K562 (cell line): ENCODE measurements around the gene ZNF618. TPM values are rescaled to one million over a fixed set of nuclear protein-coding genes. Genes with fewer than 3 reads are reported as not detected.

Experiments
- ATAC-seq: fragments of 200-7000 bp; cut with Tn5 transposase; 3 replicates; pipeline ENCODE4 v1.9.1; 2020; ENCODE audit warnings: moderate library complexity
- BruUV-seq: library from RNA; stranded (reverse); fragments of 400-500 nt; replicated peaks from 2 replicates; lab custom pipeline; 2021; lab: Mats Ljungman, UMichigan
- CTCF ChIA-PET: fragments of 300-600 bp; formaldehyde crosslinking; extraction: SDS; loops from one replicate; lab custom pipeline; 2021; ENCODE audit warnings: low intra/inter-chr PET ratio; lab: Yijun Ruan, JAX
- POLR2A ChIA-PET: fragments of 300-600, 350-650 bp; sonication (Branson Sonifier 250); formaldehyde crosslinking; extraction: SDS; loops from one replicate; lab custom pipeline; 2021; ENCODE audit warnings: antibody characterized with exemption, inconsistent platforms; lab: Yijun Ruan, JAX
- DNase-seq, 4 experiments: peaks; one replicate each; pipeline versions ENCODE4 v3.0.0 to v3.0.0-alpha.2; 2011 to 2018; ENCODE audit warnings: low spot score in 3 of 4, mixed read lengths in 3 of 4; ENCODE audit errors: extremely low read depth in 1 of 4
- FAIRE-seq: peaks from 2 replicates; lab custom pipeline; 2011; peaks lifted over from hg19 to GRCh38; lab: Jason Lieb, UNC
- H2AFZ ChIP-seq: 2 replicates; pipeline ENCODE4 v1.6.0; 2011; ENCODE audit warnings: low read depth, low read length, control low read depth, inconsistent platforms
- H3K27ac ChIP-seq: fragments of 200-600 bp; 3 replicates; pipeline ENCODE4 v1.8.0; 2011; ENCODE audit warnings: low read depth, mild to moderate bottlenecking, control low read depth, inconsistent platforms, low read length, moderate library complexity, mixed read lengths; ENCODE audit errors: extremely low read depth
- H3K27me3 ChIP-seq, 2 experiments: fragments of 300-600 bp in 1 of 2; 2 replicates in 1 of 2; 3 replicates in 1 of 2; pipeline versions ENCODE4 v1.6.0 to v1.8.0; 2011; ENCODE audit warnings: inconsistent platforms in 2 of 2, low read length in 2 of 2, mild to moderate bottlenecking in 1 of 2, mixed read lengths in 1 of 2, moderate library complexity in 1 of 2; ENCODE audit not compliant: control insufficient read depth in 2 of 2, insufficient read depth in 2 of 2
- H3K36me3 ChIP-seq: fragments of 300-600 bp; 3 replicates; pipeline ENCODE4 v1.8.0; 2011; ENCODE audit warnings: mild to moderate bottlenecking, low read length, inconsistent platforms; ENCODE audit not compliant: control insufficient read depth, insufficient read depth
- H3K4me1 ChIP-seq, 2 experiments: fragments of 200-600 bp in 1 of 2; replicated peaks in 1 of 2; 2 replicates in 1 of 2; 3 replicates in 1 of 2; pipeline versions ENCODE4 v1.5.1 to v1.8.0; 2011; ENCODE audit warnings: inconsistent platforms in 2 of 2, low read length in 2 of 2, mild to moderate bottlenecking in 1 of 2, mixed read lengths in 1 of 2, moderate library complexity in 1 of 2; ENCODE audit not compliant: control insufficient read depth in 2 of 2, insufficient read depth in 2 of 2
- H3K4me2 ChIP-seq: 2 replicates; pipeline ENCODE4 v1.6.1; 2011; ENCODE audit warnings: low read length, control low read depth, inconsistent platforms, mixed read lengths; ENCODE audit not compliant: insufficient read depth
- H3K4me3 ChIP-seq: fragments of 200-600 bp; sonication (generic), shearing (Covaris generic); 2 replicates; pipeline ENCODE4 v1.5.1; 2016; ENCODE audit warnings: control low read depth, inconsistent platforms
- H3K79me2 ChIP-seq: fragments of 200-600 bp; 3 replicates; pipeline ENCODE4 v1.8.0; 2011; ENCODE audit warnings: low read length, inconsistent platforms; ENCODE audit not compliant: control insufficient read depth, insufficient read depth
- H3K9ac ChIP-seq, 2 experiments: 2 replicates each; pipeline versions ENCODE4 v1.6.0 to v1.6.1; 2011; ENCODE audit warnings: low read depth in 2 of 2, low read length in 2 of 2, control low read depth in 1 of 2, inconsistent platforms in 1 of 2, mild to moderate bottlenecking in 1 of 2, mixed read lengths in 1 of 2; ENCODE audit not compliant: insufficient read depth in 1 of 2
- H3K9me1 ChIP-seq: one replicate; pipeline ENCODE4 v1.6.0; 2011; ENCODE audit warnings: inconsistent platforms, mild to moderate bottlenecking, low read length, moderate library complexity; ENCODE audit not compliant: control insufficient read depth, insufficient read depth
- H3K9me3 ChIP-seq: replicated peaks from 2 replicates; pipeline ENCODE4 v1.5.1; 2011; ENCODE audit warnings: low read depth, low read length, inconsistent platforms; ENCODE audit not compliant: control insufficient read depth, insufficient read depth
- H4K20me1 ChIP-seq: replicated peaks from 2 replicates; pipeline ENCODE4 v1.6.1; 2011; ENCODE audit warnings: low read length, inconsistent platforms, mixed read lengths; ENCODE audit not compliant: control insufficient read depth, insufficient read depth
- GABPA ChIP-seq: fragments of 200-800 bp; sonication (Bioruptor generic); conservative IDR thresholded peaks from 2 replicates; pipeline ENCODE4 v1.6.1; 2016; ENCODE audit warnings: low read depth, missing genetic modification characterization, missing compliant biosample characterization
- JUN ChIP-seq, 2 experiments: sonication (generic) in 1 of 2; formaldehyde crosslinking in 1 of 2; IDR thresholded peaks; 2 replicates each; pipeline versions ENCODE4 v1.6.1 to v1.8.0; 2012 to 2022; ENCODE audit warnings: borderline replicate concordance in 2 of 2, mild to moderate bottlenecking in 2 of 2, improper control_type of control experiment in 1 of 2, low read depth in 1 of 2, low read length in 1 of 2, missing genetic modification reagents in 1 of 2
- PHB ChIP-seq: fragments of 250-450 bp; sonication (Bioruptor Pico); IDR thresholded peaks from 2 replicates; pipeline ENCODE4 v1.5.0; 2021
- SRSF3 ChIP-seq: fragments of 200-400 bp; formaldehyde crosslinking; IDR thresholded peaks from 2 replicates; pipeline ENCODE4 v1.6.1; 2016; ENCODE audit warnings: mild to moderate bottlenecking, low read length, moderate library complexity; ENCODE audit not compliant: insufficient read depth
- TAL1 ChIP-seq: fragments of 450-650 bp; IDR thresholded peaks from 2 replicates; pipeline ENCODE4 v1.6.1; 2016; ENCODE audit warnings: mild to moderate bottlenecking
- whole genome bisulfite sequencing: fragments of 100-300 bp; shearing (Covaris generic); methylation state at CpG from one replicate; pipeline ENCODE4 v1.1.6; 2016; ENCODE audit warnings: low coverage, mixed read lengths; ENCODE audit not compliant: insufficient coverage; ENCODE audit errors: missing lambda C conversion rate; 5-methylcytosine and 5-hydroxymethylcytosine counted together
- in situ Hi-C: fragments of 300-500 bp; cut with MboI; formaldehyde crosslinking; loops from 4 replicates; pipeline ENCODE4 v1.15.0; 2018; ENCODE audit warnings: inconsistent platforms, mixed read lengths
- intact Hi-C: fragments of 100-400 bp; cut with micrococcal nuclease; formaldehyde crosslinking; loops from 2 replicates; pipeline ENCODE4 v1.14.2; 2022
- polyA plus RNA-seq, 8 experiments: library from polyadenylated mRNA; depleted of rRNA in 4 of 8; stranded (reverse) in 5 of 8; unstranded in 3 of 8; fragments of >200 nt; fragmentation: Nextera tagmentation in 2 of 8; fragmentation: Illumina TruSeq in 1 of 8; extraction: Ambion mirVana in 2 of 8; extraction: Trizol in 1 of 8; gene quantifications; 2 replicates each; pipeline versions ENCODE4 v1.2.1 to v1.2.3, GENCODE V29; 2011 to 2014; ENCODE audit warnings: inconsistent platforms in 1 of 8, missing spikeins in 1 of 8
- total RNA-seq, 7 experiments: library from RNA; depleted of rRNA in 6 of 7; stranded (reverse); fragments of >200 nt in 6 of 7; fragmentation: Illumina TruSeq in 2 of 7; extraction: Trizol in 2 of 7; gene quantifications; 2 replicates each; pipeline versions ENCODE4 v1.2.1 to v1.2.3, GENCODE V29; 2011 to 2021; ENCODE audit warnings: low replicate concordance in 1 of 7
- TF ChIP-seq, protein P1 (sequence below): fragments of 450-650 bp; formaldehyde crosslinking; IDR thresholded peaks from 2 replicates; pipeline ENCODE4 v1.4.0; 2020; ENCODE audit warnings: mild to moderate bottlenecking, mixed read lengths

The ZNF618 gene
- total and polyA plus RNA-seq, 9 of the 15 experiments (the other 6 are each of a cell fraction or from before 2014, with no cell fraction given): 0.08 to 13.7 (median 3.4) TPM

DNA sequence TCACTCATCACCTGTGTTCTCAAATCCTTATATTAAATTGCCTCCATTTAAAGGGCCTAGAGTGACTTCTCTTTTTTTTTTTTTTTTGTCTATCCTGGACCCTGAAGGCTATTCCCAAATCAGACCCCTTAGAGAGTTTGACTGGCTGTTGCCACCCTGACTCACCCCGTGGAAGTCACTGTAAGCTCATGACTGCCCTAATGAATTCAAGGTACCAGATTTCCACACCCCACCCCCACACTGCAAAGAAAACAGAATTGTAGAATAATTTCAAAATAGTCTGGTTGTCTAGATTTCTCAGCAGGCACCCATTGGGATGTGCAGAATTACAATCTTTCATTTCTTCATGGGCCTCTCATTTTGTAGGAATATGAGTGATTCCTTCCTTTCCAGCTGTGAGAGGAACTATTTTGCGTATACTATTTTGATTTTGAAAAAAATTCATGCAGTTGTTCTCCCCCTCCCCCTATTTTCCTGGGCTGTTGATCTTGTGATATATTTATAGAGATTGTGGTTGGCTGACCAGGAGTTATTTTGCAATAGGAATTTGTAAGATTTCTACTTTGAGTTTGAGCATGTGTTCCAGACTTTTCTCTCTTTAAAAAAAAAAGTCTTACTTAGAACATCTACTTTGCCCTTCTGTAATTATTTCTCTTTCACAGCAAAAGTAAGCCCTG is 79.1 kb downstream of the ZNF618 start (continued):
- TF ChIP-seq JUN (IDR thresholded peaks at IDR 0.05; ENCODE audit: borderline replicate concordance, low read depth, low read length) (no peak), JUN (CRISPR knock-in tag; IDR thresholded peaks at IDR 0.05; ENCODE audit: borderline replicate concordance) (no peak)

DNA sequence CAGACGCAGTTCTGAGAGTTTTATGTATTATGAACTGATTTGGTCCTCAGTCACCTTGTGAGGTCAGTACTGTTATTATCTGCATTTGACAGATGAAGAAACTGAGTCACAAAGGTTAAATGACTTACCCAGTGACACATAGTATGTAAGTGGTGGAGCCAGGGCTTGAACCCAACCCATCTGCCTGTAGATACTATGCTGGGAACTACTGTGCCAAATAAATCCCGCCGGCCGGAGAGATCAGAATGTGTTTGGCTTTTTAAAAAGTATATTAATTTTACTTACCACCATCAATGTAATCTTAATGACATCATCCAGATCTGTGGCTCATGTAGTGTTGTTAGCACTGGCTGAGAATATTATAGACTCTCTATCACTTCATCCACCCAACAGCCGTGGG is 80.8 kb downstream of the ZNF618 start:
- in situ Hi-C loops (no loop called here), intact Hi-C loops (no loop called here)
- 41% methylated on average over 5 of the region's 5 CpGs for WGBS
- Histone ChIP-seq H2AFZ (no peak overlapping the region), H3K27ac (no peak overlapping the region), H3K9me1 (no peaks in the 10 kb centered on the region), H3K9ac (no peak overlapping the region), H3K4me3 (no peak overlapping the region), H3K79me2 (no peaks in the 10 kb centered on the region), H3K36me3 (no peaks in the 10 kb centered on the region), H3K9me3 (no peaks in the 10 kb centered on the region), H3K4me1 (no peaks in the 10 kb centered on the region)
- DNase-seq (no peak), FAIRE-seq (no peak)
- no TSS peak for BruUV-seq
- POLR2A ChIA-PET: no interaction called here
- TF ChIP-seq SRSF3 (no peak), PHB (CRISPR knock-in tag) (no peak), GABPA (tag) (no peak), TAL1 (no peak)
- TF ChIP-seq, protein P1, sequence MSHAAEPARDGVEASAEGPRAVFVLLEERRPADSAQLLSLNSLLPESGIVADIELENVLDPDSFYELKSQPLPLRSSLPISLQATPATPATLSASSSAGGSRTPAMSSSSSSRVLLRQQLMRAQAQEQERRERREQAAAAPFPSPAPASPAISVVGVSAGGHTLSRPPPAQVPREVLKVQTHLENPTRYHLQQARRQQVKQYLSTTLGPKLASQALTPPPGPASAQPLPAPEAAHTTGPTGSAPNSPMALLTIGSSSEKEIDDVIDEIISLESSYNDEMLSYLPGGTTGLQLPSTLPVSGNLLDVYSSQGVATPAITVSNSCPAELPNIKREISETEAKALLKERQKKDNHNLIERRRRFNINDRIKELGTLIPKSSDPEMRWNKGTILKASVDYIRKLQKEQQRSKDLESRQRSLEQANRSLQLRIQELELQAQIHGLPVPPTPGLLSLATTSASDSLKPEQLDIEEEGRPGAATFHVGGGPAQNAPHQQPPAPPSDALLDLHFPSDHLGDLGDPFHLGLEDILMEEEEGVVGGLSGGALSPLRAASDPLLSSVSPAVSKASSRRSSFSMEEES (CRISPR knock-in tag): no peak
- TF ChIP-seq, all 486 proteins: peak for 0
- no peaks in the 10 kb centered on the region; the same call in 1 of the 2 replicates for H4K20me1 ChIP-seq
- H3K27me3 ChIP-seq: no peaks in the 10 kb centered on the region
- CTCF ChIA-PET: no interaction called here
- H3K4me2 ChIP-seq: no peak overlapping the region
- no peak for ATAC-seq
